Breast epithelium (tissue), 3 donors: ENCODE data around the gene ZMYND10.
A peak's percentile ranks its signal among the peaks of the same experiment; 100 is the strongest.

Source experiments
- CTCF ChIP-seq, 3 donors: fragments of 450-650 bp; IDR thresholded peaks; one replicate each; pipeline ENCODE4 v1.5.1; 2016 to 2017; ENCODE audit warnings: antibody characterized with exemption in 3 of 3, mild to moderate bottlenecking in 3 of 3, moderate library complexity in 3 of 3
- POLR2A ChIP-seq: fragments of 450-650 bp; IDR thresholded peaks from one replicate; pipeline ENCODE4 v1.6.1; 2016; ENCODE audit warnings: antibody characterized with exemption, mild to moderate bottlenecking, moderate library complexity
- POLR2AphosphoS5 ChIP-seq, 3 donors: sonication (generic); formaldehyde crosslinking; IDR thresholded peaks; one replicate each; pipeline ENCODE4 v1.6.1; 2017; ENCODE audit warnings: antibody characterized with exemption in 3 of 3

- TF ChIP-seq POLR2AphosphoS5 (IDR thresholded peaks at IDR 0.05), result peak; percentile 66 to 94 (median 90)
- TF ChIP-seq CTCF (IDR thresholded peaks at IDR 0.05), result no peak
- TF ChIP-seq POLR2A, result peak; percentile 53
Measured at GRCh38 chr3:50292159-50293078, 53.1 kb downstream of the ZMYND10 start, which contains the start of gene IFRD2.
